ENCODE data around the gene ZNF460.

The ZNF460 gene

GRCh38 chr19:57282011-57282643 is 1.8 kb downstream of the ZNF460 start:
- DNase-seq = no peak

GRCh38 chr19:57288373-57288772 is 8.1 kb downstream of the ZNF460 start:
- no peak for DNase-seq

- DNase-seq = no peak
Observed at GRCh38 chr19:57290970-57291369, 10.7 kb downstream of the ZNF460 start.

- DNase-seq = no peak
Observed at GRCh38 chr19:57292547-57292946, 12.3 kb downstream of the ZNF460 start.

- no peak for DNase-seq
Observed at GRCh38 chr19:57293719-57294118, 13.4 kb downstream of the ZNF460 start.

- no peak for DNase-seq
Observed at GRCh38 chr19:57302020-57302465, 21.8 kb downstream of the ZNF460 start.

GRCh38 chr19:57302727-57303401 is 22.6 kb downstream of the ZNF460 start:
- DNase-seq = no peak

- DNase-seq = no peak
Observed at GRCh38 chr19:57305056-57305455, 24.8 kb downstream of the ZNF460 start.

GRCh38 chr19:57308514-57308913 is 28.2 kb downstream of the ZNF460 start:
- DNase-seq = no peak

- DNase-seq = no peak
Observed at GRCh38 chr19:57310792-57311191, 30.5 kb downstream of the ZNF460 start.

- no peak for DNase-seq
Observed at GRCh38 chr19:57314146-57314545, 33.9 kb downstream of the ZNF460 start.

GRCh38 chr19:57317503-57317902 is 37.2 kb downstream of the ZNF460 start:
- DNase-seq = no peak

GRCh38 chr19:57319869-57320179 is 39.5 kb downstream of the ZNF460 start:
- DNase-seq = no peak

- peak; percentile 96 for DNase-seq
Observed at GRCh38 chr19:57320180-57321084, 40.1 kb downstream of the ZNF460 start, which contains the start of gene ZNF543. Gene ZNF543, plus strand, starts transcription at chr19:57320472. Its CDS starts 382 bp downstream, at chr19:57320854.

- no peak for DNase-seq
Observed at GRCh38 chr19:57321116-57321515, 40.8 kb downstream of the ZNF460 start.

- DNase-seq = no peak
Observed at GRCh38 chr19:57321751-57322150, 41.5 kb downstream of the ZNF460 start.

- DNase-seq = no peak
Observed at GRCh38 chr19:57324992-57325391, 44.7 kb downstream of the ZNF460 start.

GRCh38 chr19:57327993-57328392 is 47.7 kb downstream of the ZNF460 start:
- DNase-seq = no peak

GRCh38 chr19:57334191-57334590 is 53.9 kb downstream of the ZNF460 start:
- DNase-seq = no peak

GRCh38 chr19:57338877-57339276 is 58.6 kb downstream of the ZNF460 start:
- no peak for DNase-seq

- no peak for DNase-seq
Observed at GRCh38 chr19:57342582-57342981, 62.3 kb downstream of the ZNF460 start.

Data from activated naive CD4-positive, alpha-beta T cell treated with Interleukin-2 at 50 U/mL for 16 hours (primary cell).